GM10266 (cell line): ENCODE data around the gene ERN2.

Source experiments
- DNase-seq: peaks from one replicate; pipeline ENCODE4 v3.0.0; 2012; ENCODE audit errors: extremely low spot score
- TF ChIP-seq, protein P1 (sequence below): IDR thresholded peaks from 2 replicates; pipeline ENCODE4 v1.5.1; 2012; ENCODE audit warnings: mild to moderate bottlenecking, low read depth; ENCODE audit not compliant: control insufficient read depth, insufficient read depth; ENCODE audit errors: missing control alignments

Gene ERN2

DNA sequence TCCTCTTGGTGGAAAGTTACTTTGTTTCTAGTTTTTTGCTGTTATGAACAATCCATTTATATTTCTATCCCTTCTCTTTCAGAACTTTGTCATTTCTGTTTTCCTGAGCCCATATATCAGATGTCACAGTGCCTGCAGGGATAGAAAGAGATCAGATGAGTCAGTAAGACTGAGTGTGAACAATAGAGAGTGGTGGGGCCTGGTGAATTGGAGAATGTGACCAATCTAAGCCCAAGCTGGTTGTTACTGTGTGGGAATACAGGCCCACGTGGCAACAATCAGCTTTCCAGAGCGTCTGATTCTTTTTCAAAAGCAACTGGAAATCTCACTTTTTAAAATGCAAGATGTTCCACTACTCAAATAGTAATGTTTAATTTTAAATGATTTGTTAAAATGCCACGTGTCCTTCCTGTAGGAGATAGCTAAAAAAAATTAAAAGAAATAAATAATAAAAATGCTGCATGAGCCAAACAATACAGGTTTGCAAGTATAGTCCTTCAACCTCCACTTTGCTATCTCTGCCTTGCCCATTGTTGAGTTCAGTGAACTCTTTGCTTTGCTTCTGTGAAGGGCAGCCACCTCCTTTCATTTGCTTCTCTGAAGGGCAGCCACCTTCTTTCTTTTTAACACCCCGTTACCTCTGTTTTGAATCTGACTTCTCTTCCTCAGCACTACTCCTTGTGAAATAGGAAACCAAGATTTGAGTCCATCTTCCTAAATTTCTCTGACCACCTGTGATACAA is 62.2 kb downstream of the ERN2 start:
- TF ChIP-seq, protein P1, sequence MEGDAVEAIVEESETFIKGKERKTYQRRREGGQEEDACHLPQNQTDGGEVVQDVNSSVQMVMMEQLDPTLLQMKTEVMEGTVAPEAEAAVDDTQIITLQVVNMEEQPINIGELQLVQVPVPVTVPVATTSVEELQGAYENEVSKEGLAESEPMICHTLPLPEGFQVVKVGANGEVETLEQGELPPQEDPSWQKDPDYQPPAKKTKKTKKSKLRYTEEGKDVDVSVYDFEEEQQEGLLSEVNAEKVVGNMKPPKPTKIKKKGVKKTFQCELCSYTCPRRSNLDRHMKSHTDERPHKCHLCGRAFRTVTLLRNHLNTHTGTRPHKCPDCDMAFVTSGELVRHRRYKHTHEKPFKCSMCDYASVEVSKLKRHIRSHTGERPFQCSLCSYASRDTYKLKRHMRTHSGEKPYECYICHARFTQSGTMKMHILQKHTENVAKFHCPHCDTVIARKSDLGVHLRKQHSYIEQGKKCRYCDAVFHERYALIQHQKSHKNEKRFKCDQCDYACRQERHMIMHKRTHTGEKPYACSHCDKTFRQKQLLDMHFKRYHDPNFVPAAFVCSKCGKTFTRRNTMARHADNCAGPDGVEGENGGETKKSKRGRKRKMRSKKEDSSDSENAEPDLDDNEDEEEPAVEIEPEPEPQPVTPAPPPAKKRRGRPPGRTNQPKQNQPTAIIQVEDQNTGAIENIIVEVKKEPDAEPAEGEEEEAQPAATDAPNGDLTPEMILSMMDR, result no peak
- DNase-seq, result no peak

DNA sequence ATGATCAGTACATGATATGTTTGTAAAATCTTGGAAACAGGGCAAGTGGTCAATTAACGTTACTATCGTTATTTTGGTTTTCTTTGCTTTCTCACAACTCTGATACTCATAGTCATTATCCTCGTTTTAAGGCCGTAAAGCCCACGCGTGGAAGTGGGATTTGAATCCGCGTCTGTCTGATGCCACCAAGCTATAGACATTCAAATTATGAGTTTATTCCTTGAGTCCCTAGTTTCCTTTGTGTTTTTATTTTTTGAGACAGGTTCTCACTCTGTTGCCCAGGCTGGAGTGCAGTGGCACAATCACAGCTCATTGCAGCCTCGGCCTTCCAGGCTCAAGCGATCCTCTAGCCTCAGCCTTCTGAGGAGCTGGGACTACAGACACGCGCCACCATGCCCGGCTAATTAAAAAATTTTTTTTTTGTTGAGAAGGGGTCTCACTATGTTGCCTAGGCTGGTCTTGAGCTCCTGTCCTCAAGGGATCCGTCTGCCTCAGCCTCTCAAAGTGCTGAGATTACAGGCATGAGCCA is 70.7 kb downstream of the ERN2 start:
- DNase-seq, result no peak
- TF ChIP-seq, protein P1, result no peak

DNA sequence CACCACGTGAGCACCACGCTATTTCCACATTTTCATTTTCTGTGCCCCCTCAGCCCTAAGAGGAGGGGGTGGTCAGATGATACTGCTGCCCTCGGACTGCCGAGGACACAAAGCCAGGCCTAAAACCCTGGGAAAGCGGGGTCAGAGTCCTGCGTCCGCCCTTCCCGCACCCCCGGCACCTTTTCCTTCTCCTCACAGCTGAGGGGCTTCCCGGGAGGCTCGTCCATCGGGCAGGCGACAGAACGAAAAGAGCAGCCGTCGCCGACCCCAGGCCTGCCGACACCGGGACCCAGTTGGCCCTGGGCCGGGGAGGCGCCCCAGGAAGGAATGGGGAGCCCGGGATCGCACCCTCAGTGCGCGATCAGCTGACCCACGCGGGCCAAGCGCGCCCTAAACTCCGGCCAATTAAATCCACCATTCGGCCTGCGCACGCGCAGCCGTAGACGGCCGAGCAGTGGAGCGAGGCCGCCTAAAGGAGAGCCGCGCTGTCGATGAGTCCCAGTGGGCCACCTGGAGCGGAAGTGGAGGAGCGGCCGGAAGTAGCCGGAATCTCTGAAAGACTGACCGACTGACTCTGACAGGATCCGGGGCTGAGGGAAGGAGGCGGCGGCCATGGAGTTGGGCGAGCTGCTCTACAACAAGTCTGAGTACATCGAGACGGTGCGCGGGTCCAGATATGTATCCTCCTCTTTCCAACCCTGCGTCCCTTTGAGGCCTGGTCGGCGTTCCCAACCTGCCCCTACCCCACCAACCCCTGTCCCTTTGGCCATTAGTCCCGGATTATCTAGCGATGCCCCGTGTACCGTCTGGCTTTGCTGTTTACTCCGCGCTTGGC is 71.9 kb downstream of the ERN2 start, which contains the start of the genes DCTN5 and PALB2:
DCTN5 (plus strand) TSS at position 536 of the 835 bp plus-strand sequence; CDS start at position 613, 77 bp downstream.
PALB2 (minus strand) TSS at position 380 of the 835 bp plus-strand sequence; CDS start at position 227, 153 bp downstream.
- TF ChIP-seq, protein P1, result no peak

DNA sequence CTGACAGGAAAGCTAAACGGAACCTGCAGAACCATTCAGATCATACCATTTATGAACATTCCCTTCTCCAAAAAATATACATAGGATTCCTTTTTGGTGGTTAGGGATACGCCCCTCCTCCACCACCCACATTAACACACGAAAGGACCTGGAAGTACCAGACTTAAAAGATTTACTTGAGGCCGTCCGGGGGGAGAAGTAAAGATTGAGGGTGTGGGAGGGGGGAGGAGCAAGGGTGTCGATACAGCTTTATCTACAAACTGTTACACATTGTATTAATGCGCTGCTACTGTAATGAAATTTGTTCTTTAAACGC is 72.4 kb downstream of the ERN2 start:
- DNase-seq, result no peak
- TF ChIP-seq, protein P1, result no peak

More for the DNA sequence above, 71.9 kb downstream of the ERN2 start, which contains the start of the genes DCTN5 and PALB2:
- DNase-seq, result peak; percentile 93
